Fibroblast of peridontal ligament (primary cell): ENCODE data around the gene DCXR.

Experiments used
- DNase-seq: peaks from one replicate; pipeline ENCODE4 v3.0.0-alpha.2; 2010; ENCODE audit errors: extremely low read depth

DCXR gene

DNA sequence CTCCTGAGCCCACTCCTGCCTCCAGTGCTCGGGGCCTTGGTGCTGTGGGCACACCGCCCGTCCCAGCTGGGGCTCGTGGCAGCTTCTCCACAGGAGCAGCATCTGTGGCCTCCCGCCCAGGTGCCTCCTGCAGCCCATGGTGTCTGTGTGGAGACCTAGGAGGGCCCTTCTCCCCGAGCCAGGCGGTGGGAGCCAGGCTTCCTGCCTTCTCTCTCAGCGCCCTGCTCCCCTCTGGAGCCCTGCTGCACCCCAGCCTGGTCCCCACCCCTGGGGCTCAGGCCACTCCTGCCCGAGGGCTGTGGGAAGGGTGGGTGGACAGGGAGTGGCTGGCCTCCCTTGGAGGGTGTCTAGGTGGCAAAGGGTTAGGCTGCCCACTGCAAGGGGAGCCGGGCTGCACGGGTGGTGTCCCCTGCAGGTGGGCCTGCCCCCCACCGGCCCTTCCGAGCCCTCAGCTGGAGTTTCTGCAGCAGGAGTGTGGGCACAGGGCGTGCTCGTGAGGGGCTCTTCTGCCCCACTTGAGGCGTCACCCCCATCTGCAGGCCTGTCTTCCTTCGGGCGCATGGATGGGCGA is 25.8 kb downstream of the DCXR start:
- no peak for DNase-seq

DNA sequence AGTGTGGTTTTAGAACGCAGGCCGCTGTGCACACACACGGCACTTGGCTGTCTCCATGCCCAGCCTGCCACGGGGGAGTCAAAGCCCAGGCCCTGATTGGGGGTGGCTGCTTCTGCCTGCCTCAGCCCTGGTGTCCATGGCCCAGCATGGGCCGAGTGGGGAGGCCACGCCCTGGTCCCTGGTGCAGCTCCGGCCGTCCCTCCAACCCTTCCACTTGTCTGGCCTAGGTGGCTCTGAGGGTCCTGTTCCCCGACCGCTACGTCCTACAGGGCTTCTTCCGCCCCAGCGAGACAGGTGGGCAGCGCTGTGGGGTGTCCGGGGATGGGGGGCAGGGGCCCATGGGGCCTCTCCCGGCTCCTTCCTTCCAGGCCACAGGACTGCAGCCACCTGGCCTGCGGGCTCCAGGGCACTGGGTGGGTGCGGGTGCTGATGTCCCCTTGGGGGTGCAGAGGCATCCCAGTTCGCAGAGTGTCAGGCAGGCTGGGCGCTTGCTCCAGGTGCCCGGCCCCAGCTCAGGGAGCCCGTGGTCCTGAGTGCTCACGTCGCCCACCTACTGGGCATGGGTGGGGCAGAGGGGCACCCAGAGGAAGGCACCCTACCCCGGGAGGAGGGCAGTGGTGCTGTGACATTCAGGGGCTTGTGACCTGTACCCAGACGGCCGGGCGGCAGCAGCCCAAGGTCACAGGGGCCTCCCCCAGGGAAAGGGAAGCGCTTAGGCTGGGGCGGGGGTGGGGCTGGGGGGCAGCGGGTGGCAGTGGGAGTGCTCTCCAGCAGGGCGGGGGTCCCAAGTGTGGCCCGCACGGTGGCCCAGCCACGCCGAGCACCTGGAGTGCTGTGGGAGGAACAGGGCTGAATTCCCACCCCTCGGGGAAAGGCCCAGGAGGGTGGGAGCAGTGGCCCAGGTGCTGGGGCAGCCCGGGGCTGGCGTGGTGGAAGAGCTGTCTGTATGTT is 26.6 kb downstream of the DCXR start:
- DNase-seq: no peak

- DNase-seq: no peak
Observed at GRCh38 chr17:82009413-82009812, 28.1 kb downstream of the DCXR start.

DNA sequence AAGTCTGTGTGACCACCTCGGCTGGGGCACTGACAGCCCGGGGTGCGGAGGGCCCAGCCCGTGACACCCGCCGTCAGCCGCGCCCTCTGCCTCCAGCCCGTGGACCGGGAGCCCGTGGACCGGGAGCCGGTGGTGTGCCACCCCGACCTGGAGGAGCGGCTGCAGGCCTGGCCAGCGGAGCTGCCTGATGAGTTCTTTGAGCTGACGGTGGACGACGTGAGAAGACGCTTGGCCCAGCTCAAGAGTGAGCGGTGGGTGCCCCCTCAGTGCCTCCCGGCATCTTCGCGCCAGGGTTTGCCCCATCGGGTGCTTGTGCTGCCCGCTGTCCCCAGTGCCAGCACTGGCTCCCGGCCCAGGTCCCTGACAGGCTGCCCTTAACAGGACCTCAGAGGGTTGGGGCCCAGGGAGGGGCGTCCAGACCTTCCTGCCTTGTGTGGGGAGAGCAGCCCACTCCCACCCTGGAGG is 28.5 kb downstream of the DCXR start:
- no peak for DNase-seq

DNA sequence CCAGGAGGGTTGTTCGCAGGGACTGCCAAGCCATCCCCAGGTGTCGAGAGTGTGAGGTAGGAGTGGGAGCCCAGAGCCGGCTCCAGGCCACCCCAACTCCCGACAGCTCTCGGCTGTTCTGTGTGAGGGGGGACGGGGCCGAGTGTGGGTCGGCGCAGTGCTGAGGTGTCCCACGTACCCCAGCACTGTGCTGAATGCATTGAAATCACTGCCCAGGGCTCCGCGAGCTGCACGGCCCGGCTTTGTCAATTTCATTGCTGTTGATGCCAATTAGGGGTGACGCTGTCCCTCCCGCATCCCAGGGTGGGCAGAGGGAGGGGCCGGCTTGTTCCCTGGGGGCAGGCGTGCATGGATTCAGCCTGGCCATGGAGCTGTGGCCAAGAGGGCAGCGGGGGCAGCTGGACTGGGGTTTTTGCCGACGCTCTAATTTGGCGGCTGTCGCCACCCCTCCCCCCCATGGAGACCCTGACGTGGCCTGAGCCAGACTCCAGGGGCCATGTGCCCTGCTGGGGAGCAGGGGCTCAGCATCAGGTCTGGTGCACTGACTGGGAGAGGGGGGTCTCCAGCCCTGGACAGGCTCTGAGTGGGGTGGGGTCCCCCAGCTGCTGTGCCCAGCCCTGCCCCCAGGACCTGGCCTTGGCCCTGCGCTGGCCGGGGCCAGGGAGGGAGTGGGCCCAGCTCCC is 29.1 kb downstream of the DCXR start:
- DNase-seq: no peak

GRCh38 chr17:82007495-82008257 is 29.8 kb downstream of the DCXR start:
- no peak for DNase-seq

DNA sequence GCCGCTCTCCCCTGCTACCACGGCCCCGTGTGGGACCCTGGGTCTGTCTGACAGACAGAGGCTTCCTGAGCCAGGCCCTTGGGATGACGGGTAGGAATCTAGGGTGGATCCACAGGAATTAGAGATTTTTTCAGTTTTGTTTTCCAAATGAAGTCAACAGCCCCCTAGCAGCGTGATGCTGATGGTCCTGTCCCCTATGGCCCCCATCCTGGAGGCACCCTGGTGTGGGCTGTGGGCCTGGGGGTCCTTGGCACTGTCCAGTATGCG is 30.3 kb downstream of the DCXR start:
- DNase-seq: no peak

GRCh38 chr17:82006468-82007227 is 30.8 kb downstream of the DCXR start:
- no peak for DNase-seq

- DNase-seq: no peak
Observed at GRCh38 chr17:82005701-82006348, 31.7 kb downstream of the DCXR start.

DNA sequence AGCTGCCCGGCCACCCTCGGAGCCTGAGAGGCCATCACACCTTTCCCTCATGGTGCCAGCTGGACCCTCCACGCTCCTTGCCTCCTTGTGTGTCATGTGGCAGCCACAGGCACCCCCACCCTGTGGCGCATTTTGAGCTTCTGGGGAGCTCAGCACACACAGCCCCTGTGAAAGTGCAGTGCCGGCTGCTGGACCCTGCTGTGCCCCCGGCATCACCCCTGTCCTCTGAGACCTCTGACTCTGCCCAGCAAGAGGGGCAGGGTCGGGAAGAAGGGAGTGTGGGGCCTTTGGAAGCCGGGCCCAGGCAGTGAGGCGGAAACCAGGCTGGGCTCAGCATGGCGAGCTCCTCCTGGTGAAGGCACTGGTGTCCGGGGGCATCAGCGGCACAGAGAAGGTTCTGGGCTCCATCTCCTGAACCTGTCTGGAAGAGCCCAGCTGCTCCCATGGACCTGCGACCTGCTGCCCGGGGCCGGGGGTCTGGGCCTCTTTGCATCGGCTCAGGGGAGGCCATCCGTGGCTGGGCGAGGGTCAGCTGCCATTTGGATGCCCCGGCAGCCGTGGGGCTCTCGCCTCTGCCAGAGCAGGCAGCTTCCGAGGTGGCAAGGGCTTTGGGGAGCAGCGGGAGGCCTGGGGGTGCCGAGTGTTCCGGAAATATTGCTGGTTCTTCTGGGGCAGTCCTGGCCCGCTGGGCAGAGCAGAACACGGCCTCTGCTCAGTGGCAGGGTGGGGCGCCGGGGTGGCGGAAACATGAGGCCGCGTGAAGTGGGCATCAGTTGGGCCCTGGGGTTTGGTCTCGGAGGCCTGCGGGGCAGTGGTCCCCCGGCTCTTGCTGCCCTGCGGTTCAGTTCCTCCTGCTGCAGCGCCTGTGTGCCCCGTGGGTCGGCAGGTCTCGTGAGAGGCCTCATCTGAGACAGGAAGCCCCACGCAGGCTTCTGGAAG is 32.7 kb downstream of the DCXR start:
- DNase-seq: no peak

DNA sequence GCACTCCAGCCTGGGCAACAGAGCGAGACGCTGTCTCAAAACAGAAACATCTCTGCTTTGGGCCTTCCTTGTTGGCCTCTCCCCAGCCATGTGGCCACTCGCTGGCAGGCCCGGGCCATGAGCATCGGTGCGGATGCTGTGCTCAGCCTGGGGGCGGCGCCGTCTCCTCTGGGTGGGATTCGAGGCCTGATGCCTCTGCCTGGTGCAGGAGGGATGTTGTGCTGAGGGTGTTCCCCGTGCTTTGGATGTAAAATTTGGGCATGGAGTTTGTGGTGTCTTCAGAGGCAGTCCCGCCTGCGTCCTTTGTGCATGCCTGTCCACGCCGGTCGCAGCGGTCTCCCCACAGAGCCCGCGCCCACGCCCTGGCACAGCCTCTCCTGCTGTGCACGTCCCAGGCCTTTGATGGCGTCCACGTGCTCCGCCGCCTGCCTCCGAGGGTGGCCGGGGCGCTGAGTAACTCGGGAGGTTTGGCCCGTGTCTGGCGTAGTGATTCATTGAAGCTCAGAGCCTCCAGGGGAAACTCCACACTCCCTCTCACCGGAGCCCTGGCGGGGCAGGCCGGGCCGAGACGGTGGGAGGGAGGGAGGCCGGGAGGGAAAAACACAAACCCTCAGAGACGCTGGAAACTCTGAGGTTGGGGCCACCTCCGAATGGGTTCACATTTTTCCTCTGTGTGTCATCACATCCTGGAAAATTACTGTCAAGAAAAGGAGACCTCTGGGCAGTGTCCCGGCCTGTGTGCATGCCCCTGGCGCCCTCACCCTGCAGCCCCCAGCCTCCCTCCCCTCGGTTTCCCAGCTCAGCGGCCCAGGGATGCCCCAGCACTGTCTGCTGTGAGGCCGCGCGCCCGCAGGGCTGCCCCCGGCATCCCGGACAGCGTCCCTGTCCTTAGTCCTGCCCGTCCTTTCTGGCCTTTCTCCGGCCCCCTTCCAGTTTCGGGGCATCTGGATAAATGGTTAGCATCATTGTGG is 33.8 kb downstream of the DCXR start:
- peak; percentile 88 for DNase-seq

- no peak for DNase-seq
Observed at GRCh38 chr17:82001571-82002056, 35.9 kb downstream of the DCXR start.

DNA sequence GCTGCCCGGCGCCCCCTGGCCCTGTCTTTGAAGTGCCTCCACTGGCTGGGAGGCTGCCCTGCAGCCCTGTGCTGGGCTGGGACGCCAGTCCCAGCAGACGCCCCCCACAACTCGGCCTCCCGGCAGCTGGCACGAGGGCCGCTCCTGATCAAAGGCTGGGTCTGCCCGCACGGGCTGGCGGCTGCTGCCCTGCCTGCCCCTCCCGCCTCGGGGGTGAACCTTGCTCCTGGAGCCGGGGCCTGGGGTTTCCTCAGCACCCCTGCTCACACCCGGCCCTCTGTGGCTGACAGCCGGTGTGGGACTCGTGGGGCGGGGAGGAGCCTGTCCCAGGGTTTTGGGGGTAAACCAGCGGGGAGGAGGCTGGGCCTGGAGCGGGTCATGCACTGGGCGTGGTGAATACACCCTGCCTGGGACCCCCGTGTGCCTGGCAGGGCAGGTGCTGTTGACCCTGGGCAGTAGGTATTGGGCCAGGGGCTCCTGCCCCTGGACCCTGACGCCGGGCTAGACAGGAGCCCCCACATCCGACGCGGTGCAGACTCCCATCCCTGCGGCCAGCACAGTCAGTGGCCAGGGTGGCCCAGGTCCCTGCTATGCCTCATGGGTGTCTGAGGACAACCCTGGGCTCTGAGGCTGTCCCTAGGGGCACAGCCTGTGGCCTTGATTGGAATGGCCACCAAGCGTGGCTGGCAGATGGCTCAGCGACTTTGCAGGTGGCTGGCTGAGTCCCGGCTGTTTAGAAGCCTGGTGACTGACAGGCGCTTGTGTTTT is 36.5 kb downstream of the DCXR start:
- no peak for DNase-seq

GRCh38 chr17:81999976-82000802 is 37.3 kb downstream of the DCXR start:
- DNase-seq: no peak

- DNase-seq: no peak
Observed at GRCh38 chr17:81999587-81999975, 37.9 kb downstream of the DCXR start.

GRCh38 chr17:81998691-81999438 is 38.6 kb downstream of the DCXR start:
- DNase-seq: no peak
